Activated T-helper 2 cell treated with anti-CD3 and anti-CD28 coated beads, Interferon-gamma antibody, Interleukin-2, Interleukin-4, amounts not matched to agents 10 μg/mL and 5 μg/mL and 100 μg/mL, durations not matched to agents 14 hours and 24 hours and 36 hours (primary cell): ENCODE data around the gene OR13C8. TPM values are rescaled to one million over a fixed set of nuclear protein-coding genes. Genes with fewer than 3 reads are reported as not detected.
"Not testable (repeated sequence)": the region's sequence is repeated elsewhere in the genome, so short reads cannot be mapped to it uniquely, and the experiment has no call there.

Experiments used
- DNase-seq: peaks from one replicate; pipeline ENCODE4 v3.0.0; 2021; ENCODE audit warnings: low spot score
- H3K27ac Mint-ChIP-seq: one replicate; pipeline ENCODE4 v1.8.0; 2021; ENCODE audit warnings: mixed read lengths
- H3K27me3 Mint-ChIP-seq: one replicate; pipeline ENCODE4 v1.8.0; 2021; ENCODE audit warnings: low read depth, mixed read lengths
- H3K36me3 Mint-ChIP-seq: one replicate; pipeline ENCODE4 v1.8.0; 2021; ENCODE audit warnings: low read depth, mixed read lengths
- H3K4me1 Mint-ChIP-seq: one replicate; pipeline ENCODE4 v1.8.0; 2021; ENCODE audit warnings: low read depth, mixed read lengths
- H3K4me3 Mint-ChIP-seq: one replicate; pipeline ENCODE4 v1.8.0; 2021; ENCODE audit warnings: low read depth, mild to moderate bottlenecking, moderate library complexity, mixed read lengths
- H3K9me3 Mint-ChIP-seq: one replicate; pipeline ENCODE4 v1.8.0; 2021; ENCODE audit warnings: mixed read lengths
- intact Hi-C: fragments of 100-400 bp; cut with micrococcal nuclease; formaldehyde crosslinking; loops from one replicate; pipeline ENCODE4 v1.15.1; 2023
- total RNA-seq: library from RNA; stranded (reverse); gene quantifications from 2 replicates; pipeline ENCODE4 v1.2.3, GENCODE V29; 2022

Gene OR13C8
- total RNA-seq, 1 donor from 2014 or later = not detected

DNA sequence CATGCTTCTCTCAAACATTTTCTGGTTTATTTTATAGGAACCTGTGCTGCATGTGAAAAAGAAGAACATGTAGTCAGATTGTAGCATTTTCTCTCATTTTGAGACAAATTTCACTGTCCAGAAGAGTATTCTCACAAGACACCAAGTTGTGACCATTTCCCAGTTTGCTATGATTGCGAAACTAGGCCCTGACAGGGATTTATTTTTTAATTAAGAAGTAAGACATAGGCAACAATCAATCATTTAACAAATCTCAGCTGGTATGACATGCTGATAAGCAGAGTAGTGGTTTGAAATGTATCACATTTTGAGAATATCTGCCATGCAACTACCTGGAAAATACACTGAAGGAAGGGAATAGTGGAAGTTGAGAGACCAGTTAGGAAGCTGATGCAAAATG lies 11.6 kb downstream of the OR13C8 start:
- Mint-ChIP-seq H3K36me3 (no peaks in the 10 kb centered on the region), H3K27me3 (no peaks in the 10 kb centered on the region), H3K27ac (no peak overlapping the region), H3K4me3 (no peak overlapping the region), H3K9me3 (no peaks in the 10 kb centered on the region), H3K4me1 (no peaks in the 10 kb centered on the region)
- no peak for DNase-seq
- intact Hi-C loops = no loop called here

DNA sequence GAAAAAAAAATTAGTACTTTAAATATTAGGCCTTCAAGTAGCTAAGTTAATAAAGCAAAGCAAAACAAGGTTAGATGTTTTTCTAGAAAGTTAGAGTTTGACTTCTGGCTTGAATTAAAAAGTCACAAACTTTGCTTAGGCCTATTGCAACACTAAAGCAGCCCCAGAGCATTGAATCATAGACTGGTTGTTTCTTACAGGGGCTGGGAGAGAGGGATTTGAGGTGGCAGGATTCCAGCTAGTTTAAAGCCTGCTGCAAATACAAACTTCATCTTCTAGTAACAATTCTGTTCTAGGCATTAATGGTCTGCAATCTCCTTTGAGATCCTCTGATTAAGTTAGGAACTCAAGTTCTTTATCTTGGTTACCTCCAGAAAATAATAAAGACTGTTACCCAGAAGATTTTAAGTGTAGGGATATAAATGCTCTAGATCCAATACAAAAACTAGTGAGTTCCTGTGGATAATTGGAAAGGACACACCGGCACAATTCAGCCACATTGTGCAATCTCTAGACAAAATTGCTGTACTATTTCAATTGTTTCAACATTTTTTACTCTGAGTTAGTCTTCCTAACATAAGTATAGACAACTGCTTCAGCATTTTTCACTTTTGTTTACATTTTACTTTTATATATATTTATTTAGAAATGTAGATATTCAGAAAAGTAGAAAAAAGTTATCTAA lies 17.7 kb downstream of the OR13C8 start:
- Mint-ChIP-seq H3K36me3 (no peaks in the 10 kb centered on the region), H3K9me3 (no peaks in the 10 kb centered on the region), H3K4me3 (no peak overlapping the region), H3K4me1 (no peaks in the 10 kb centered on the region), H3K27ac (no peak overlapping the region), H3K27me3 (no peaks in the 10 kb centered on the region)
- DNase-seq = no peak
- intact Hi-C loops = no loop called here

DNA sequence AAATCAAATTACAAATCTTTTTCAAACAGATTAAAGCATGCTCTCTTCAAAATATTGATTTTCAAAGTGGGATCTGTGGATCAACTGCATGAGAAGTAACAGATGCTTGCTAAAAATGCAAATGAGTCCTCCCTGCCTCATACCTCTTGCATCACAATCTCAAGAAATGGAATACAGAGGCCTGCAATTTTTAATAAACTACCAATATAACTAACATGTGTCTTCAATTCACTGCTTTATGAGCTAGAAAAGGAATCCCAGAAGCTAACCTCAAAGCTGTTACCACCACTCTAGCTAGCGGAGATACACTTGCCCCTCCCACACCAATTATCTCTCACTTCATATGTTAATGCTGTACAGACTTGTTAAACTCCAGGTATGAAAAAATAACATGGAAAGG lies 20.7 kb downstream of the OR13C8 start:
- no peak for DNase-seq
- H3K4me3 Mint-ChIP-seq = no peak overlapping the region
- H3K36me3 Mint-ChIP-seq = no peaks in the 10 kb centered on the region
- H3K4me1 Mint-ChIP-seq = no peaks in the 10 kb centered on the region
- no peaks in the 10 kb centered on the region for H3K27me3 Mint-ChIP-seq
- intact Hi-C loops = no loop called here
- H3K27ac Mint-ChIP-seq = no peak overlapping the region
- no peaks in the 10 kb centered on the region for H3K9me3 Mint-ChIP-seq

DNA sequence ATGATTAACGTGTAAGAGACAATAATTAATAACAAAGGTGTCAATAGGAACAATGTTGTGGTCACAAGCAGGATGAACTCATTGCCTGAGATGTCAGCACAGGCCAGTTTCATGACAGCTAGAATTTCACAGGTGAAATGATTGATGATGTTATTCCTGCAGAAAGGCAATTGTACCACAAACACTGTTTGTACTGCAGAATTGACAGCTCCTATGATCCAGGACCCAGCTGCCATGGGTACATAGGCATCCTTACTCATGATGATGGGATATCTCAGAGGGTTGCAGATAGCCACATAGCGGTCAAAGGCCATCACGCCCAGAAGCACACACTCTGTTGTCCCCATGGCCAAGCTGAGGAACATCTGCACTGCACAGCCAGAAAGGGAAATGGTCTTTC lies 29.8 kb downstream of the OR13C8 start:
- H3K4me3 Mint-ChIP-seq, H3K9me3 Mint-ChIP-seq, H3K27ac Mint-ChIP-seq, H3K27me3 Mint-ChIP-seq, DNase-seq, H3K36me3 Mint-ChIP-seq, H3K4me1 Mint-ChIP-seq, intact Hi-C loops: not testable (repeated sequence)

DNA sequence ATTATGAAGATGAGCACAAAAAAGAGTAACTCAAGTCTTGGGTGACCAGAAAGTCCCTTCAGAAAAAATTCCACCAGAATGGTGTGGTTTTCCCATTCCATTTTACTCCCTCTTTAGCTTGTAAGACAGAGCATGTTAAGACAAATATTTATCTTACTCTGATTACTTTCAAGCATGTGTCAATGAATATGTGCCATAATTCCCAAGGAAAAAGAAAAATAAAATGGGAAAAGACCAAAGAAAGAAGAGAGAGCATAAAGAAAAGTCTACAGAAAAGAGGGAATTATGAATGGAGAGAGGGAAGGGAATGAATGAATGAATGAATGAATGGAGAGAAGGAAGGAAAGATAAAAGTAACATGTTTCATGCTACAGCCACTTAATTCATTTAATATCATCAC lies 30.3 kb downstream of the OR13C8 start, which contains the start of gene OR13C5:
OR13C5 (minus strand) TSS at position 101 of the 400 bp plus-strand sequence; CDS start at position 101, 0 bp downstream.
- DNase-seq, H3K36me3 Mint-ChIP-seq, intact Hi-C loops, H3K4me3 Mint-ChIP-seq, H3K27ac Mint-ChIP-seq, H3K4me1 Mint-ChIP-seq, H3K27me3 Mint-ChIP-seq, H3K9me3 Mint-ChIP-seq: not testable (repeated sequence)

DNA sequence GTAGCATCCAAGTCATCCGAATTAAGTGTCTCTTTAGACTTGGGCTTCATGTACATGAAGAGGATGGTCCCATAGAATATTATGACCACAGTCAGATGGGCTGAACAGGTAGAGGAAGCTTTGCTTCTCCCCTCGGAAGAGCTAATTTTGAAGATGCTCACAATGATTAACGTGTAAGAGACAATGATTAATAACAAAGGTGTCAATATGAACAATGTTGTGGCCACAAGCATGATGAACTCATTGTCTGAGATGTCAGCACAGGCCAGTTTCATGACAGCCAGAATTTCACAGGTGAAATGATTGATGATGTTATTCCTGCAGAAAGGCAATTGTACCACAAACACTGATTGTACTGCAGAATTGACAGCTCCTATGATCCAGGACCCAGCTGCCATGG lies 35.8 kb downstream of the OR13C8 start:
- Mint-ChIP-seq H3K4me1 (no peaks in the 10 kb centered on the region), H3K9me3 (no peaks in the 10 kb centered on the region), H3K27ac (no peak overlapping the region), H3K36me3 (no peaks in the 10 kb centered on the region), H3K4me3 (no peak overlapping the region), H3K27me3 (no peaks in the 10 kb centered on the region)
- no peak for DNase-seq
- intact Hi-C loops = no loop called here

DNA sequence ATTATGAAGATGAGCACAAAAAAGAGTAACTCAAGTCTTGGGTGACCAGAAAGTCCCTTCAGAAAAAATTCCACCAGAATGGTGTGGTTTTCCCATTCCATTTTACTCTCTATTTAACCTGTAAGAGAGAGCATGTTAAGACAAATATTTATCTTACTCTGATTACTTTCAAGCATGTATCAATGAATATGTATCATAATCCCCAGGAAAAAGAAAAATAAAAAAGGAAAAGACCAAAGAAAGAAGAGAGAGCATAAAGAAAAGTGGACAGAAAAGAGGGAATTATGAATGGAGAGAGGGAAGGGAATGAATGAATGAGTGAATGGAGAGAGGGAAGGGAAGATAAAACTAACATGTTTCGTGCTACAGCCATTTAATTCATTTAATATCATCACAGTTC lies 36.6 kb downstream of the OR13C8 start, which contains the start of gene OR13C2:
OR13C2 (minus strand) TSS at position 101 of the 400 bp plus-strand sequence; CDS start at position 101, 0 bp downstream.
- H3K4me1 Mint-ChIP-seq, DNase-seq, H3K9me3 Mint-ChIP-seq, H3K36me3 Mint-ChIP-seq, H3K4me3 Mint-ChIP-seq, H3K27ac Mint-ChIP-seq, intact Hi-C loops, H3K27me3 Mint-ChIP-seq: not testable (repeated sequence)

DNA sequence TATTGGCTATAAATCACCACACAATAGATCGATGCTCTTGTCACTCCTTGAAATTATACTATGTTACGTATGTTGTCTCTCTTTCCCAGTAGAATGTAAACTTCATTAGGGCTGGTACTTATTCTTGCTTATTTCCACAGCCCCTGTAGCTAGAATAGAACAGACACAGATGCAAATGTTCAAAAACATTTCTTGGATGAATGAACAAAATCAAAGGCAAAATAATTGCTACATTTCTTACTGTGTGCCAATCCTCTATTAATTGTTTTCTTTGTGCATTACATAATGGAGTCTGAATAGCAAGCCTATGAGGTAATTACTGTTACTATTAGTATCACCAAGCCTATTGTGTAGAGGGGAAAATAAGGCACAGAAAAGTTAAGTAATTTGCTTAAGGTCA lies 37.2 kb downstream of the OR13C8 start:
- no peak overlapping the region for H3K27ac Mint-ChIP-seq

DNA sequence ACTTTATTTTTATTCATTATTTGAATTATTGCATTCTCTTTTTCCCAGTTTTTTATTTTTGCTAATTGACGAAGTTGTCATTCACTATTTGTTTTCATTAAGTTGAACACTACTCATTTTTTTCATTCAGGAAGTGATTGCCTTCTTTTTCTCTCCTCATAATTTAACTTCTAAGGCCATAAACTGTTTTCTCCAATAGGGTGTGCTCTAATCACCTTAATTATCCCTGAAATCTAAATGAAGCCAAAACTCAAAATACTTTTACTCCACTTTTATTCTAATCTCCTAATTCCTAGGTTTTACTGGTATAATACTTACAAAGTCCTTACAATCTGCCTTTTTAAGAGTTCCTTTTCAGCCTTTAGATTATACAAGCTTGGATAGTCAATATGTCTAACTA lies 39.4 kb downstream of the OR13C8 start:
- intact Hi-C loops = no loop called here
- Mint-ChIP-seq H3K36me3 (no peaks in the 10 kb centered on the region), H3K4me1 (no peaks in the 10 kb centered on the region), H3K27me3 (no peaks in the 10 kb centered on the region), H3K4me3 (no peak overlapping the region), H3K9me3 (no peaks in the 10 kb centered on the region), H3K27ac (no peak overlapping the region)
- DNase-seq = no peak

More for the DNA sequence above, 37.2 kb downstream of the OR13C8 start:
- no peaks in the 10 kb centered on the region for H3K36me3 Mint-ChIP-seq
- H3K4me1 Mint-ChIP-seq = no peaks in the 10 kb centered on the region
- no peaks in the 10 kb centered on the region for H3K27me3 Mint-ChIP-seq
- no peaks in the 10 kb centered on the region for H3K9me3 Mint-ChIP-seq
- DNase-seq = no peak
- intact Hi-C loops = no loop called here
- H3K4me3 Mint-ChIP-seq = no peak overlapping the region

DNA sequence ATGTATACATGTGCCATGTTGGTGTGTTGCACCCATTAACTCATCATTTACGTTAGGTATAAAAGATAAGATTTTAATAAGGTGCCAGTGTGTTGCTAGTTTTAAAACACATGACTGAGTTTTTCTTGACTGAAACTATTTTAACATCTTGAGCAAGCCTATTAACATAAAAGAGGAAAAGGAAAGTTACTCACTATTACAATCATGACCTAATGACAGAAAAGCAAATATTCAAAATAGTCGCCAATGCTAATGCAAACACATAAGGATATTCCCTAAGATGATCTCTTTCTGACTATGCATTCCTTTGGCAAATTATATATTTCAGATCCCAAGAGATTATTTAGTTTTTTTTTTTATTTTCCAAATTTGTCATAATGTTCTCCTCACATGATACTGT lies 42.2 kb downstream of the OR13C8 start:
- intact Hi-C loops = no loop called here

DNA sequence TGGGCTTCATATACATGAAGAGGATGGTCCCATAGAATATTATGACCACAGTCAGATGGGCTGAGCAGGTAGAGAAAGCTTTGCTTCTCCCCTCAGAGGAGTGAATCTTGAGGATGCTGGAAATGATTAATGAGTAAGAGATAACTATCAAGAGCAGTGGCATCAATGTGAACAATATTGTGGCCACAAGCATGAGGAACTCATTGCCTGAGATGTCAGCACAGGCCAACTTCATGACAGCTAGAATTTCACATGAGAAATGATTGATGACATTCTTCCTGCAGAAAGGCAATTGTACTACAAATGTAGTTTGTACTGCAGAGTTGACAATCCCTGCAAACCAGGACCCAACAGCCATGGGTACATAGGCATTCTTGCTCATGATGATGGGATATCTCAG lies 48.5 kb downstream of the OR13C8 start:
- Mint-ChIP-seq H3K4me1 (no peaks in the 10 kb centered on the region), H3K36me3 (no peaks in the 10 kb centered on the region), H3K27me3 (no peaks in the 10 kb centered on the region), H3K27ac (no peak overlapping the region), H3K9me3 (no peaks in the 10 kb centered on the region), H3K4me3 (no peak overlapping the region)
- intact Hi-C loops = no loop called here
- DNase-seq = no peak

More for the DNA sequence above, 42.2 kb downstream of the OR13C8 start:
- Mint-ChIP-seq H3K27ac (no peak overlapping the region), H3K4me3 (no peak overlapping the region), H3K36me3 (no peaks in the 10 kb centered on the region), H3K9me3 (no peaks in the 10 kb centered on the region), H3K27me3 (no peaks in the 10 kb centered on the region), H3K4me1 (no peaks in the 10 kb centered on the region)
- no peak for DNase-seq

DNA sequence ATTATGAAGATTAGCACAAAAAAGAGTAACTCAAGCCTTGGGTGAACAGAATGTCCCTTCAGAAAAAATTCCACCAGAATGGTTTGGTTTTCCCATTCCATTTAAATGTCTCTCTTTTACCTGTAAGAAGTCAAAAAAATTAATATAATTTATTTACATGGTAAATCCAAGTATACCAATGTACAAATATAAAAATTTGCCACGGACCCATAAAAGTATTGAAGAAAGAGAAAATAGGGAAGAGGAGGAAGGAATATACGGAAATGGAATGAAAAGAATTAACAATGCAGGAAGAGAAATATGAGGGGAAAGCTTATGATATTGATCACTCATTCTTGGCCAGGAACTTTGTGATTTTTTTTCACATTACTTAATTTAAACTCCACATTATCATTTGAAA lies 49.1 kb downstream of the OR13C8 start, which contains the start of gene OR13C9:
OR13C9 (minus strand) TSS at position 101 of the 400 bp plus-strand sequence; CDS start at position 101, 0 bp downstream.
- Mint-ChIP-seq H3K27me3 (no peaks in the 10 kb centered on the region), H3K27ac (no peak within 1 kb of the TSS), H3K9me3 (no peaks in the 10 kb centered on the region), H3K4me3 (no peak within 1 kb of the TSS), H3K4me1 (no peaks in the 10 kb centered on the region), H3K36me3 (no peaks in the 10 kb centered on the region)
- intact Hi-C loops = no loop called here
- no peak for DNase-seq
